Endothelial cell (in vitro differentiated cells): ENCODE measurements around the gene GOSR2. TPM values are rescaled to one million over a fixed set of nuclear protein-coding genes. Genes with fewer than 3 reads are reported as not detected.

Source experiments
- DNase-seq: peaks from one replicate; pipeline ENCODE4 v3.0.0; 2021; ENCODE audit warnings: low spot score
- H3K27ac Mint-ChIP-seq: one replicate; pipeline ENCODE4 v1.8.0; 2021; ENCODE audit warnings: mixed read lengths, inconsistent platforms; ENCODE audit not compliant: unreplicated experiment
- H3K27me3 Mint-ChIP-seq: one replicate; pipeline ENCODE4 v1.8.0; 2021; ENCODE audit warnings: mild to moderate bottlenecking, moderate library complexity, mixed read lengths, inconsistent platforms; ENCODE audit not compliant: unreplicated experiment
- H3K36me3 Mint-ChIP-seq: one replicate; pipeline ENCODE4 v1.8.0; 2021; ENCODE audit warnings: mild to moderate bottlenecking, low read depth, mixed read lengths, inconsistent platforms; ENCODE audit not compliant: unreplicated experiment
- H3K4me1 Mint-ChIP-seq: one replicate; pipeline ENCODE4 v1.8.0; 2021; ENCODE audit warnings: mild to moderate bottlenecking, mixed read lengths, inconsistent platforms; ENCODE audit not compliant: unreplicated experiment
- H3K4me3 Mint-ChIP-seq: one replicate; pipeline ENCODE4 v1.8.0; 2021; ENCODE audit warnings: mild to moderate bottlenecking, mixed read lengths, inconsistent platforms; ENCODE audit not compliant: unreplicated experiment
- H3K9me3 Mint-ChIP-seq: one replicate; pipeline ENCODE4 v1.8.0; 2021; ENCODE audit warnings: mixed read lengths, inconsistent platforms; ENCODE audit not compliant: unreplicated experiment
- CTCF ChIP-seq: fragments of 200-600 bp; sonication (generic); IDR thresholded peaks from one replicate; pipeline ENCODE4 v1.5.0; 2021; ENCODE audit warnings: antibody characterized with exemption; ENCODE audit not compliant: unreplicated experiment
- long read RNA-seq: library from polyadenylated mRNA; unstranded; transcript quantifications from one replicate; pipeline ENCODE4 v2.0.0, GENCODE V29; 2020; ENCODE audit not compliant: unreplicated experiment
- total RNA-seq: library from RNA; stranded (reverse); fragmentation: NEBNext Ultra II Directional; extraction: Animal tissue kit (Norgen Biotek cat#: 25700); gene quantifications from one replicate; pipeline ENCODE4 v1.2.1, GENCODE V29; 2021; ENCODE audit not compliant: unreplicated experiment

Gene GOSR2
- 51.2 TPM for total RNA-seq
- long read RNA-seq, transcript GOSR2-232 (6 exons, 3,964 nt) = major isoform, 16 of 28 reads
- long read RNA-seq, partial matches to known transcripts = 2 of 28 reads
- long read RNA-seq, other reads (novel, unspliced or antisense) = 2 of 28 reads

- TF ChIP-seq CTCF = no peak
- Mint-ChIP-seq H3K9me3 (no peaks in the 10 kb centered on the region), H3K4me1 (peaks cover 22% of the 10 kb centered on the region), H3K36me3 (no peaks in the 10 kb centered on the region), H3K27ac (peak within 1 kb of the TSS; percentile 100), H3K27me3 (peaks cover 2% of the 10 kb centered on the region), H3K4me3 (peak within 1 kb of the TSS; percentile 90)
- peak; percentile 94 for DNase-seq
Measured at GRCh38 chr17:46922804-46923635, at the start of gene GOSR2. Gene GOSR2, plus strand, starts transcription at chr17:46923160. Its CDS starts 33 bp downstream, at chr17:46923193.

GRCh38 chr17:46873941-46874645, 48.9 kb upstream of the GOSR2 start:
- no peak overlapping the region for H3K4me3 Mint-ChIP-seq
- no peaks in the 10 kb centered on the region for H3K9me3 Mint-ChIP-seq
- no peak for TF ChIP-seq CTCF
- peaks cover 10% of the 10 kb centered on the region for H3K27me3 Mint-ChIP-seq
- no peaks in the 10 kb centered on the region for H3K4me1 Mint-ChIP-seq
- no peaks in the 10 kb centered on the region for H3K36me3 Mint-ChIP-seq
- H3K27ac Mint-ChIP-seq = no peak overlapping the region
- DNase-seq = no peak

GRCh38 chr17:46874906-46875305, 48.1 kb upstream of the GOSR2 start:
- DNase-seq = no peak
- H3K4me1 Mint-ChIP-seq = no peaks in the 10 kb centered on the region

GRCh38 chr17:46875849-46876352, 47.1 kb upstream of the GOSR2 start:
- TF ChIP-seq CTCF = no peak
- H3K4me1 Mint-ChIP-seq = no peaks in the 10 kb centered on the region
- no peak overlapping the region for H3K27ac Mint-ChIP-seq
- H3K9me3 Mint-ChIP-seq = no peaks in the 10 kb centered on the region
- DNase-seq = no peak
- no peaks in the 10 kb centered on the region for H3K36me3 Mint-ChIP-seq
- H3K4me3 Mint-ChIP-seq = no peak overlapping the region
- peaks cover 9% of the 10 kb centered on the region for H3K27me3 Mint-ChIP-seq

More at GRCh38 chr17:46874906-46875305, 48.1 kb upstream of the GOSR2 start:
- H3K9me3 Mint-ChIP-seq = no peaks in the 10 kb centered on the region
- no peaks in the 10 kb centered on the region for H3K36me3 Mint-ChIP-seq
- H3K27ac Mint-ChIP-seq = no peak overlapping the region
- H3K4me3 Mint-ChIP-seq = no peak overlapping the region
- peaks cover 9% of the 10 kb centered on the region for H3K27me3 Mint-ChIP-seq
- no peak for TF ChIP-seq CTCF
